Osteoblast (primary cell): ENCODE data around the gene DOK4. TPM values are rescaled to one million over a fixed set of nuclear protein-coding genes. Genes with fewer than 3 reads are reported as not detected.
"Not testable (repeated sequence)": the region's sequence is repeated elsewhere in the genome, so short reads cannot be mapped to it uniquely, and the experiment has no call there.

Experiments used
- DNase-seq: peaks from one replicate; pipeline ENCODE4 v3.0.0; 2011; ENCODE audit warnings: low spot score, mixed read lengths; ENCODE audit not compliant: insufficient read length; ENCODE audit errors: missing footprints
- H2AFZ ChIP-seq: 2 replicates; pipeline ENCODE4 v1.6.0; 2011; ENCODE audit warnings: mild to moderate bottlenecking, low read length
- H3K27ac ChIP-seq: 2 replicates; pipeline ENCODE4 v1.5.1; 2011; ENCODE audit warnings: mild to moderate bottlenecking, low read depth, low read length, moderate library complexity
- H3K27me3 ChIP-seq: 2 replicates; pipeline ENCODE4 v1.6.0; 2012; ENCODE audit warnings: mild to moderate bottlenecking, control low read depth, inconsistent platforms, low read length, moderate library complexity; ENCODE audit not compliant: insufficient read depth
- H3K36me3 ChIP-seq: 2 replicates; pipeline ENCODE4 v1.5.1; 2011; ENCODE audit warnings: mild to moderate bottlenecking, low read length, control low read depth, moderate library complexity; ENCODE audit not compliant: insufficient read depth
- H3K4me1 ChIP-seq: 2 replicates; pipeline ENCODE4 v1.5.1; 2011; ENCODE audit warnings: mild to moderate bottlenecking, low read length, control low read depth, moderate library complexity; ENCODE audit not compliant: insufficient read depth
- H3K4me2 ChIP-seq: 2 replicates; pipeline ENCODE4 v1.6.0; 2011; ENCODE audit warnings: mild to moderate bottlenecking, low read length; ENCODE audit not compliant: insufficient read depth
- H3K4me3 ChIP-seq: fragments of 200-600 bp; sonication (generic); 3 replicates; pipeline ENCODE4 v1.5.1; 2012; ENCODE audit warnings: mild to moderate bottlenecking, low read length, inconsistent platforms; ENCODE audit not compliant: insufficient read depth
- H3K79me2 ChIP-seq: 2 replicates; pipeline ENCODE4 v1.6.0; 2012; ENCODE audit warnings: mild to moderate bottlenecking, low read length, control low read depth, inconsistent platforms; ENCODE audit not compliant: insufficient read depth
- H3K9me3 ChIP-seq: 2 replicates; pipeline ENCODE4 v1.5.1; 2011; ENCODE audit warnings: low read depth, low read length, control low read depth
- H4K20me1 ChIP-seq: 2 replicates; pipeline ENCODE4 v1.6.0; 2012; ENCODE audit warnings: mild to moderate bottlenecking, low read length, control low read depth; ENCODE audit not compliant: insufficient read depth
- CTCF ChIP-seq: IDR thresholded peaks from 2 replicates; pipeline ENCODE4 v1.5.1; 2011; ENCODE audit warnings: mild to moderate bottlenecking, low read depth, low read length, moderate library complexity; ENCODE audit errors: extremely low read depth
- total RNA-seq: library from RNA; depleted of rRNA; stranded (reverse); fragments of >200 nt; gene quantifications from 2 replicates; pipeline ENCODE4 v1.2.3, GENCODE V29; 2012

Gene DOK4
- total RNA-seq, 1 donor: 29.0 TPM

DNA sequence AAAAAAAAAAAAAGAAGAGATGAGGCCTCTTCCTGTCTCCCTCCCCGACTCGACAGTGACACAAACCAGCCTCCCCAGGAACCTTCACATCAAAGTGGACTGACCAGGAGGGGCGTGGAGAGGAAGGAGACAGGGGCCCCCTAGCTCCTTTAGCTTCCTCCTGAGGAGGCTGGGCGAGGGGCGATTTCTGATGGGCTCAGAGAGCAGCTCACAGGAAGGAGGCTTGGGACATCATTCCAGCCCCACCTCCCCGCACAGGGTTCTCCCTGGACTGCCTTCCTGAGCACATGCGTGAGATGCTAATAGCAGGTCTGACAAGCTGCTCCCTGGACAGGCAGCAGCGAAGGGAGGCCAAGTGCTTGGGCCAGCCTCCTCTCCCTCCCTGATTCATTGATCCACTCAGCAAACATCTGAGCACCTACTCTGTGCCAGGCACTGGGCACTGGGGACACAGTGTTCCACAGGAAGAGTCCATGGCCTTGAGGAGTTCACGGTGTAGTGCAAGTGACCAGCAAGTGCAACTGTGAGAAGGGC is 14.4 kb upstream of the DOK4 start:
- TF ChIP-seq CTCF: no peak
- Histone ChIP-seq H3K36me3 (no peaks in the 10 kb centered on the region), H3K79me2 (no peaks in the 10 kb centered on the region), H3K27ac (no peak overlapping the region), H3K27me3 (peaks cover 22% of the 10 kb centered on the region), H3K4me1 (no peaks in the 10 kb centered on the region), H2AFZ (no peak overlapping the region), H4K20me1 (no peaks in the 10 kb centered on the region), H3K9me3 (no peaks in the 10 kb centered on the region), H3K4me3 (no peak overlapping the region), H3K4me2 (no peak overlapping the region)
- DNase-seq: no peak

- H3K36me3 ChIP-seq, H3K4me1 ChIP-seq, H3K27ac ChIP-seq, H4K20me1 ChIP-seq, H2AFZ ChIP-seq, DNase-seq, H3K4me3 ChIP-seq, H3K79me2 ChIP-seq, H3K9me3 ChIP-seq, H3K4me2 ChIP-seq: not testable (repeated sequence)
- peaks cover 19% of the 10 kb centered on the region for H3K27me3 ChIP-seq
Measured at GRCh38 chr16:57499941-57500340, 13.6 kb upstream of the DOK4 start.

DNA sequence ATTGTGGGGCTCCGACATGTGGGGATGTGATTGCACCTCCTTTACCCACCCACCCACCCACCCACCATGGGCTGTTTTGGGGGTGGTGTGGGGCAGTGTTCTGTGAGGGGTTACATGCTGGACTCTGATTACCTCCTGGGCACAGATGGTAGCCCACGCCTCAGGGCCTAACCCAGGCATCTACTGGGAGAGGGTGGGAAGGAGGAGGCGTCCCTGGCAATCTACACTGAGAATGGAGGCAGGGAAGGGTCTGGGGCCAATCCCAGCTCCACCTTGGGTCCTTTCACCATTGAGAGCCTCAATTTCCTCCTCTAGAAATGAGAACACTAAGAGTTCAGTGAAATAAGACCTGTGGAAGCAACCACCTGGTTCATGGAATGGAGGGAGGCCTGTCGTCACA is 11.7 kb upstream of the DOK4 start:
- no peaks in the 10 kb centered on the region for H3K9me3 ChIP-seq
- H3K27ac ChIP-seq: no peak overlapping the region
- DNase-seq: peak; percentile 22
- H3K36me3 ChIP-seq: no peaks in the 10 kb centered on the region
- H3K79me2 ChIP-seq: no peaks in the 10 kb centered on the region
- no peak overlapping the region for H3K4me2 ChIP-seq
- H4K20me1 ChIP-seq: no peaks in the 10 kb centered on the region
- no peaks in the 10 kb centered on the region for H3K4me1 ChIP-seq
- no peak overlapping the region for H2AFZ ChIP-seq
- H3K4me3 ChIP-seq: no peak overlapping the region
- H3K27me3 ChIP-seq: peaks cover 17% of the 10 kb centered on the region
- no peak for TF ChIP-seq CTCF

DNA sequence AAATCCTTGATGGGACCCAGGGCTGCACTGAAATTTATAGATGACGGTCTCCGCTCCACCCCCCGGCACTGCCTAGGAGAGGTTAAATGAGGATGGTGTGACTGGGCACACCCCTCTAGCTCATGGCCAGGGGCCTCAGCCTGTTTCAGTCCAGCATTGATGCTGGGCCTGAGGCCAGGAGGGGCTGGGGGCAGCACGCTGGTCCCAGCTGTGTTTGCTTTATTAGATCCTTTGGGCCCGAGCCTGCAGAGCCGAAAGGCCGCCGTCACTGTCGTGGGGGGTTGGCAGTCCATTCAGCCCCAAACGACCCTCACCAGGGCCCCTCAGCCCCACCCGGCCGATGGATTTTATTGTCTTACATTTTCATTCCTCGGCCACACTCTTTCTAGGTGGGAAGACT is 10.8 kb upstream of the DOK4 start:
- no peak overlapping the region for H2AFZ ChIP-seq
- no peak for TF ChIP-seq CTCF

More for the DNA sequence above, 10.8 kb upstream of the DOK4 start:
- peaks cover 14% of the 10 kb centered on the region for H3K27me3 ChIP-seq
- DNase-seq: peak; percentile 29
- no peak overlapping the region for H3K4me3 ChIP-seq
- no peak overlapping the region for H3K27ac ChIP-seq
- H3K4me2 ChIP-seq: no peak overlapping the region
- H3K79me2 ChIP-seq: no peaks in the 10 kb centered on the region
- H3K4me1 ChIP-seq: no peaks in the 10 kb centered on the region
- no peaks in the 10 kb centered on the region for H3K9me3 ChIP-seq
- H4K20me1 ChIP-seq: no peaks in the 10 kb centered on the region
- no peaks in the 10 kb centered on the region for H3K36me3 ChIP-seq
